Stimulated activated CD4-positive, alpha-beta T cell treated with anti-CD3 and anti-CD28 coated beads, Interleukin-1b, Interleukin-23, amount 100 ng/mL, for 1 hour (primary cell): Measurements from ENCODE around the gene EPX.

Source experiments
- DNase-seq, 2 donors: peaks; one replicate each; pipeline ENCODE4 v3.0.0-alpha.2; 2020; ENCODE audit warnings: low read depth in 2 of 2

Gene EPX

GRCh38 chr17:58229384-58229783 is 36.9 kb downstream of the EPX start:
- DNase-seq = no peak

GRCh38 chr17:58229881-58230280 is 37.4 kb downstream of the EPX start:
- no peak for DNase-seq

- no peak for DNase-seq
Observed at GRCh38 chr17:58231641-58232040, 39.1 kb downstream of the EPX start.

DNA sequence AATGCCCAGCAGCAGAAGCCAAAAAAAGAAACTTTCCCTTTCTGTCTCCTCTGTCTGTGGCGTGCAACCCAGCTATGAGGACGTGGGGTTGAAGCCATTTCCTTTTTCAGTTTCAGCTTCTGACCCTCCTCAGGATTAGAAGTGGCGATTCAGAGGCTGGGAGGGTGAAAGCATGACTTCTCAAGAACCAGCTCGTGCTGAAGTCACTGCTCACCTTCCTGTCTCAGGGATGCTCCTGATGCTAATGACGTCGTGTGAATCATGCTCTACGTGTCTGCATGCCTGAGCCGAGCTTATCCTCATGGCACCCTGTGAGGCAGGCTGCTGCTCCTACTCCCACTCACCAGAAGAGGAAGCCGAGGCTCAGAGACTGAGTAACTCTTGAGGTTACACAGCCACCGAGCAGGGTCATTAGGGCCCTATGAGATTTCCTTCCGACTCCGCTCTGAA is 40.2 kb downstream of the EPX start:
- DNase-seq = no peak

GRCh38 chr17:58233543-58233942 is 41.0 kb downstream of the EPX start:
- no peak for DNase-seq

DNA sequence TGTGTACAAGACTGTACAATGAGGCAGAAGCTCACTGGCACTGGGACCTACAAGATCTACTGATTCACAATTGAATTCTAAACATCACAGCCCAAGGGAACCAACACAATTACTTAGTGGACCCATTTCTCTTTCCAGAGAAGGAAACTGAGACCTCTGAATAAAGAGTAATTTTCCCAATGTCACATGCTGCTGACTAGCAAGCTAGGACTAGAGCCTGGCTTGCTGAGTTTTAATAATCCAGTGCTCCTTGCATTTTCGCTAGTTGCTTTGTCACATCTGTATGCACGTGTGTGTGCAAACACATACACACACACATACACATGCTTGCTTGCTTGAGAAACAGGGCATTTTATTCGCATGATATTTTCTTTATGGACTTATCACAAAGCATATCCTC is 42.0 kb downstream of the EPX start:
- DNase-seq = no peak

GRCh38 chr17:58235821-58236220 is 43.3 kb downstream of the EPX start:
- DNase-seq = no peak

- no peak for DNase-seq
Observed at GRCh38 chr17:58236394-58236793, 43.9 kb downstream of the EPX start.

DNA sequence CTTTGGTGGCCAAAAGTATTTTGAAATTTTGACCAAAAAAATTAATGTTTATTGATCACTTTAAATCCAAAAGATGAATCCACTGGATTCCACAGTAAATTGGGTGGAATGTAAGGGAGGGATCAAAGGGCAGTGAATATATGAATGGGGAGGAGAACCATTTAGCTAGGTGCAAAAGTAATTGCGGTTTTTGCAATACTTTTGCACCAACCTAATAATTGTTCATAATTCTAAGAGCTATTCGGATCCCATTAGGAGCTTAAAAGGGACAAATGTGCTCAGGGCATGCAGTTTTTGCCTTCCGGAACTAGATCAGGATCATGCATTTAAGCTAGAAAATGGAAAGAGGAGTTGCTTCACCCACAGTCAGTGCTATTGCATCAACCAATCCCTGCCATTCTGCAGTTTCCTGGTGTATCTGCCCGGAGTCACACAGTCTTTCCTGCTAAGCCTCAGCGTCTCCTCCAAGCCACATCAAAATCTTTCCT is 45.7 kb downstream of the EPX start, which contains the start of gene LPO:
LPO (plus strand) TSS at position 438 of the 488 bp plus-strand sequence. CDS start 4,396 bp downstream, outside the sequence.
- no peak for DNase-seq

DNA sequence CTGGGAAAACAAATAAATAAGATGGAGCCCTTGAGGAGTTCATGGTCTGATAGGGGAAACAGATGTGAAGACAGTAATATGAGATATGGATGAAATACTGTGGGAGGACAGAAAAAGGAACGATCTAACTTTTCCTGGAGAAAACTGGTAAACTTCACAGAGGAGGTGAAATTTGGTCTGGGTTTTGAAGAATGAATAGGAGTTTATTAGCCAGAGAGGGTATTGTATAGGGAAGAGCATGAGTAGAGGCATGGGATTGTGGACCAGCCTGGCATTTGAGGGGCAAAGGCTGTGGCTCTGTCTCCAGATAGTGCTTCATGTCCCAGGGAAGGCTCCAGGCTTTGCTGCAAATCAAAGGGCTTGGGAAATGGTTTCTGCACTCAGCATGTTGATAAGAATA is 47.5 kb downstream of the EPX start:
- DNase-seq = no peak

- no peak for DNase-seq
Observed at GRCh38 chr17:58242171-58242784, 49.8 kb downstream of the EPX start.

- no peak for DNase-seq
Observed at GRCh38 chr17:58244963-58245362, 52.4 kb downstream of the EPX start.

- no peak for DNase-seq
Observed at GRCh38 chr17:58245428-58246103, 53.0 kb downstream of the EPX start.

- no peak for DNase-seq
Observed at GRCh38 chr17:58246104-58246740, 53.7 kb downstream of the EPX start.

GRCh38 chr17:58246781-58247180 is 54.3 kb downstream of the EPX start:
- no peak for DNase-seq

DNA sequence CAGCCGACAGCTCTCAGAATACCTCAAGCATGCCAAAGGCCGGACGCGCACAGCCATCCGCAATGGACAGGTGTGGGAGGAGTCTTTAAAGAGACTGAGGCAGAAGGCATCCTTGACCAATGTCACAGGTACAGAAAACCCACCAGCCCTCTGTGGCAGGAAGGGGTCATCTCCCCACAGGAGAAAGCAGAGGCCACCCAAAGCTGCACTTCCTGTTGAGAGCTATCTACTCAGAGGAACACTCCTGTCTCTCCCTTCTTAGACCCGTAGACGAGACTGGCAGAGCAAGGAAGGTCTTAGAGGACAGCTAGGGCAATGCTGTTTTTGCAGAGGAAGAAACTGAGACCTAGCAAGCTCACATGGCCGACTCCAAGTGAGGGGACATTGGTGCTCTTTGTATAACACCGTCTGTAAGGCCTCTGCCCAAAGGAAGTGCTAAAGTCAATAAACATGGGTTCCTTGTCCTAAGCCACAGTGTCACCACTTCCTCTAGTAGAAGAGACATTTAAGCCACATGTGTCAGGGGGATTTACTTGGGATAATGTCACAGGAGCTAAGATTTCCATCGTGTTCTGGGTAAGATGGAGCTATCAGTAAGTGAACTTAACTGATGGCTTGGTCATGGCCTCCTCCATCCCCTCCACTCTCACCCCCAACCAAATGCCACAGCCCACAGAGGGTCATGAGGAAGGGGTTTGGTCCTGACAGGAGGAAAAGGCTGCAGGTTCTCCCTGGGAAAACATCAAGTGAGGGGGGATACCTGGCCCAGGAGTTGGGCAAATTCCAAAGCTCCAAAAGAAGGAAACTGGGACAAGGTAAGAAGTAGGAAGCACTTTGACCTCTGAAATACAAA is 55.2 kb downstream of the EPX start:
- no peak for DNase-seq

DNA sequence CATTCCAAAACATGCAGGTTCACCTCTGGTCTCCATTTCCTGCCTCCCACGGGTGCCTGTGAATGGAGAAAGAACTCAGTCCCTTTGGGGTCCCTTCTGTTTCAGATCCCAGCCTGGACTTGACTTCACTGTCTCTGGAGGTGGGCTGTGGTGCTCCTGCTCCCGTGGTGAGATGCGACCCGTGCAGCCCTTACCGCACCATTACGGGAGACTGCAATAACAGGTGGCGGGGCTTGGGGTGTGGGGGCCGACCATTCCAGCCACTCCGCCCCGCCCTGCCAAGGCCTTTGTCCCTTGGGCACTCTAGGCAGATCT is 56.4 kb downstream of the EPX start:
- DNase-seq = no peak

GRCh38 chr17:58249270-58250133 is 57.0 kb downstream of the EPX start:
- DNase-seq = peak; percentile 46 to 70

GRCh38 chr17:58250344-58251011 is 58.0 kb downstream of the EPX start:
- DNase-seq = no peak

- no peak for DNase-seq
Observed at GRCh38 chr17:58252141-58252540, 59.6 kb downstream of the EPX start.

- no peak for DNase-seq
Observed at GRCh38 chr17:58253082-58253481, 60.6 kb downstream of the EPX start.
